GM23248 (cell line): ENCODE results near the gene ABHD1. TPM values are rescaled to one million over a fixed set of nuclear protein-coding genes. Genes with fewer than 3 reads are reported as not detected.

Source experiments
- DNase-seq: peaks from one replicate; pipeline ENCODE4 v3.0.0-alpha.2; 2015
- H2AFZ ChIP-seq: fragments of 200-600 bp; sonication (generic); 2 replicates; pipeline ENCODE4 v1.6.1; 2016; ENCODE audit warnings: antibody characterized with exemption
- H3F3A ChIP-seq: fragments of 200-600 bp; sonication (generic); 2 replicates; pipeline ENCODE4 v1.6.1; 2016; ENCODE audit warnings: mild to moderate bottlenecking, antibody characterized with exemption, mixed run types; ENCODE audit not compliant: insufficient read depth
- H3K27ac ChIP-seq: fragments of 200-600 bp; sonication (generic); 2 replicates; pipeline ENCODE4 v1.5.1; 2016; ENCODE audit warnings: mild to moderate bottlenecking
- H3K27me3 ChIP-seq: fragments of 200-600 bp; sonication (generic); replicated peaks from 2 replicates; pipeline ENCODE4 v1.6.1; 2016; ENCODE audit warnings: mild to moderate bottlenecking; ENCODE audit not compliant: insufficient read depth
- H3K36me3 ChIP-seq: fragments of 200-600 bp; sonication (generic); 2 replicates; pipeline ENCODE4 v1.6.1; 2016; ENCODE audit warnings: low read depth, mild to moderate bottlenecking
- H3K4me1 ChIP-seq: fragments of 200-600 bp; sonication (generic); 2 replicates; pipeline ENCODE4 v1.6.1; 2016; ENCODE audit warnings: mild to moderate bottlenecking; ENCODE audit not compliant: insufficient read depth
- H3K4me2 ChIP-seq: fragments of 200-600 bp; sonication (generic); one replicate; pipeline ENCODE4 v1.6.1; 2016; ENCODE audit warnings: mild to moderate bottlenecking; ENCODE audit not compliant: unreplicated experiment
- H3K4me3 ChIP-seq: fragments of 200-600 bp; sonication (generic); 2 replicates; pipeline ENCODE4 v1.5.1; 2016; ENCODE audit warnings: mild to moderate bottlenecking
- H3K79me2 ChIP-seq: fragments of 200-600 bp; sonication (generic); 2 replicates; pipeline ENCODE4 v1.6.1; 2016; ENCODE audit warnings: mild to moderate bottlenecking; ENCODE audit not compliant: insufficient read depth
- H3K9ac ChIP-seq: fragments of 200-600 bp; sonication (generic); 2 replicates; pipeline ENCODE4 v1.6.1; 2016; ENCODE audit warnings: mild to moderate bottlenecking
- H3K9me2 ChIP-seq: fragments of 200-600 bp; sonication (generic); 2 replicates; pipeline ENCODE4 v1.6.1; 2016; ENCODE audit warnings: mixed run types, mild to moderate bottlenecking, moderate library complexity; ENCODE audit not compliant: insufficient read depth
- H3K9me3 ChIP-seq: fragments of 200-600 bp; sonication (generic); one replicate; pipeline ENCODE4 v1.6.1; 2017; ENCODE audit warnings: low read depth
- H4K20me1 ChIP-seq: fragments of 200-600 bp; sonication (generic); 2 replicates; pipeline ENCODE4 v1.6.0; 2016; ENCODE audit not compliant: insufficient read depth
- EZH2 ChIP-seq: fragments of 200-600 bp; sonication (generic); IDR thresholded peaks from 2 replicates; pipeline ENCODE4 v1.6.1; 2018; ENCODE audit warnings: antibody characterized with exemption, mild to moderate bottlenecking; ENCODE audit not compliant: insufficient read depth, poor library complexity, severe bottlenecking
- EZH2phosphoT487 ChIP-seq: fragments of 200-600 bp; sonication (generic); IDR thresholded peaks from 2 replicates; pipeline ENCODE4 v1.6.1; 2018; ENCODE audit warnings: antibody characterized with exemption, moderate library complexity, mild to moderate bottlenecking, low read depth; ENCODE audit not compliant: insufficient read depth
- WGBS, 2 experiments: methylation state at CpG; one replicate each; pipeline ENCODE4 v1.1.6; 2015 to 2017; ENCODE audit warnings: low lambda C conversion rate in 2 of 2, low coverage in 1 of 2; ENCODE audit errors: missing lambda C conversion rate in 2 of 2; 5-methylcytosine and 5-hydroxymethylcytosine counted together
- in situ Hi-C: fragments of 300-500 bp; cut with MboI; formaldehyde crosslinking; loops from 2 replicates; pipeline ENCODE4 v1.15.0; 2020
- polyA plus RNA-seq: library from polyadenylated mRNA; unstranded; fragments of >200 nt; fragmentation: Nextera tagmentation; extraction: Ambion mirVana; gene quantifications from 2 replicates; pipeline ENCODE4 v1.2.1, GENCODE V29; 2016
- total RNA-seq: library from RNA; depleted of rRNA; stranded (reverse); fragments of >200 nt; shearing (Covaris generic); gene quantifications from 2 replicates; pipeline ENCODE4 v1.2.3, GENCODE V29; 2014

Gene ABHD1
- total and polyA plus RNA-seq, 2 experiments from 2014 or later, result not detected

DNA sequence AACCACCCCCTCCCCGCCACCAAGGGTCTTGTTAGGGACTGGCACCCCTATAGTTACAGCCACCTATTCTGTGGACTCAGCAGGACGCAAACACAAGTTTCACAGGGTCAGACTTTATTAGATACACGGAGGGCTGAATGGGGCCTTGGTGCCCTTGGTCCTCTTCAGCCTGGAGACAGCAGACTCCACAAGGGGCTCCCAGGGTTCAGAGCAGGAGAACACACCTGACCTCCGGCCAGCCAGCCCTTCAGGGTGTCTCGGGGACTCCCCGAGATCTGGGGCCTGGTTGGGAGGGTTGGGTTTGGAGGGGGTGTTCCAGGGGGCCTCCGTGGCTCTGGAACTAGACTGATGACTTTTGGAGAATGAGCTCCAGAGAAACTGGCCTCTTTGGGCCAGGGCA lies 13.1 kb downstream of the ABHD1 start:
- no peaks in the 10 kb centered on the region for H3K27me3 ChIP-seq
- WGBS, 2 experiments, result 84 to 89% methylated on average over 7 of the region's 7 CpGs
- no peaks in the 10 kb centered on the region for H3K36me3 ChIP-seq
- H3K4me1 ChIP-seq, result peaks cover 11% of the 10 kb centered on the region; the same call in 1 of the 2 replicates
- no peak overlapping the region for H3K9ac ChIP-seq
- TF ChIP-seq EZH2phosphoT487 (no peak), EZH2 (no peak)
- no peaks in the 10 kb centered on the region for H3K9me3 ChIP-seq
- H2AFZ ChIP-seq, result no peak overlapping the region
- no peak for DNase-seq
- no peak overlapping the region for H3K27ac ChIP-seq
- no peaks in the 10 kb centered on the region for H4K20me1 ChIP-seq
- H3K4me3 ChIP-seq, result no peak overlapping the region
- H3K4me2 ChIP-seq, result no peak overlapping the region
- in situ Hi-C loops, result no loop called here
- H3F3A ChIP-seq, result no peaks in the 10 kb centered on the region
- peaks cover 20% of the 10 kb centered on the region for H3K79me2 ChIP-seq
- H3K9me2 ChIP-seq, result no peaks in the 10 kb centered on the region

DNA sequence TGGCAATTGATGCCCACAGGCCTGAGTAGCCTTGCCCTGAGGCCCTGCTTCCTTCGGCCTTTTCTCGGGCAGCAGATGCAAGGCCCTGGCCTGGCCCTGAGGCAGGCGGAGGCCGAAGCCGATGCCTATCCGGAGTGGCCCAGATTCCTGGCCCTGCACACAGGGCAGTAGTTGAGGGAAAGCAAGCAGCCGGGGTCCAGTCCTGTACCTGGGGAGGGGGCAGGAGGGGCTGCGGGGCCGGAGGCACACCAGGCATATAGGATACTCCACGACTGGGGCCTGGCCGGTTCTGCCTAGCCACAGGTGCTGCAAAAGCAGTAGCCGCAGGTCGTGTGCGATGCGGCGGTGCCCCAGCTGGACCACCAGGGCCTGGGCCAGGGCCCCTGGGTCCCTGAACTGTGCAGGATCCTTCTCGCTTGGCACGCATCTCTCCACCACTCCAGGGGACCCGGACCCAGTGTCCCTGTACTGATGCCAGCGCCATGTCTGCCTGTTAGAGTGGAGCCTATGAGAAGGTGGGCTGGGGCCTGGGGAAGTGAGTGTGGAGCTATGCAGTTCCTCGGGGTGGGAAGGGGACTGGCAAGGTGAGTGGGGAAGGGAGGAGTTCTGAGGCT lies 13.8 kb downstream of the ABHD1 start:
- no peaks in the 10 kb centered on the region for H3F3A ChIP-seq
- H4K20me1 ChIP-seq, result no peaks in the 10 kb centered on the region
- H2AFZ ChIP-seq, result no peak overlapping the region
- H3K27me3 ChIP-seq, result no peaks in the 10 kb centered on the region; the same call in 1 of the 2 replicates
- H3K9me2 ChIP-seq, result no peaks in the 10 kb centered on the region
- no peak for TF ChIP-seq EZH2
- no peak for TF ChIP-seq EZH2phosphoT487
- H3K79me2 ChIP-seq, result peaks cover 20% of the 10 kb centered on the region
- in situ Hi-C loops, result no loop called here
- H3K27ac ChIP-seq, result no peak overlapping the region
- H3K4me2 ChIP-seq, result no peak overlapping the region
- no peak overlapping the region for H3K4me3 ChIP-seq
- H3K9ac ChIP-seq, result no peak overlapping the region
- no peak for DNase-seq
- no peaks in the 10 kb centered on the region for H3K36me3 ChIP-seq
- H3K4me1 ChIP-seq, result peaks cover 11% of the 10 kb centered on the region; the same call in 1 of the 2 replicates
- no peaks in the 10 kb centered on the region for H3K9me3 ChIP-seq
- WGBS, 2 experiments, result 85 to 92% methylated on average over 17 to 21 of the region's 21 CpGs

DNA sequence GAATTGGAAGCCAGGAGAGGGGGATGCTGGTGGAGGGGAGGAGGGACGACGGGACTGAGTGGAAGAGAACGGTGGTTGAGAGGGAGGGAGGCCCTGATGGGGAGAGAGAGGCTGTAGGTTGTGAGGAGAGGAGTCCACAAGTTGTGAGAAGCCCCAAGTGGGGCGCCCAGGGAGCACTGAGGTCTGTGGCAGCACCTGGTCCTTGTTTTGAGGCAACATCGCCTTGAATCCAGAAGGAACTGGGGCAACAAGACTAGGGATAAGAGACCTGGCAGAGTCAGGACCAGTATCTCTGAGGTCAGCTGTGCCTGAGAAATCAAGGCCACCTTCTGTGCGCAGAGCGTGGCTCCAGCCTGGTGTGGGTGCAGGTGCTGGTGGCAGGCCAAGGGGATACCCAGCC lies 14.5 kb downstream of the ABHD1 start:
- Histone ChIP-seq H3K27ac (no peak overlapping the region), H3K27me3 (peaks cover 7% of the 10 kb centered on the region), H3K9me3 (no peaks in the 10 kb centered on the region), H2AFZ (no peak overlapping the region), H3K79me2 (peaks cover 13% of the 10 kb centered on the region), H3K4me1 (peaks cover 6% of the 10 kb centered on the region; the same call in 1 of the 2 replicates), H3K4me2 (no peak overlapping the region), H3K4me3 (no peak overlapping the region), H3K36me3 (no peaks in the 10 kb centered on the region), H4K20me1 (no peaks in the 10 kb centered on the region), H3K9me2 (no peaks in the 10 kb centered on the region), H3K9ac (no peak overlapping the region), H3F3A (no peaks in the 10 kb centered on the region)
- TF ChIP-seq EZH2, result no peak
- no peak for TF ChIP-seq EZH2phosphoT487
- 67 to 86% methylated on average over 6 to 7 of the region's 7 CpGs for whole genome bisulfite sequencing, 2 experiments
- in situ Hi-C loops, result no loop called here
- DNase-seq, result no peak

DNA sequence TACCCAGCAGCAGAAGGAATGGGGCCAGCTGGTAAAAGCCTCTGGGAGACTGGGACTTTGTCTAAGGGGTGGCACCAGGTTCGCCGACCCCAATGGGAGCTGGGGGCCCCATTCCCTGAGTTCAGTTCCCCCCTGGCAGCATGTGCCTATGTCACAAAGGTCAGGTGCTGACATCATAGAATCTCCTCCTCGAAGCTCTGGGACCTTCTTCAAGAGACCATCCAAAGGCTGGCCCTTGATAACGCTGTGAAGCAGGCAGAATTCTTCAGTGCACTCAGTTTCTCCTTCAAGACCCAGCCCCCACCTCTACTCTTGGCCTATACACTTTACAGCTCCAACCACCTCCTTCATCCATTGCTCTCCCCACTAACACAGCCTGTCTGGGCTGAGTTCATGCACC lies 15.7 kb downstream of the ABHD1 start, which contains the start of gene PRR30:
Gene PRR30 (minus strand): TSS at position 101 of the 400 bp plus-strand sequence. CDS start 1,081 bp downstream, outside the sequence.
- no peaks in the 10 kb centered on the region for H3F3A ChIP-seq
- no peaks in the 10 kb centered on the region for H3K9me3 ChIP-seq
- in situ Hi-C loops, result no loop called here
- no peak within 1 kb of the TSS for H3K27ac ChIP-seq
- TF ChIP-seq EZH2 (no peak), EZH2phosphoT487 (no peak)
- H4K20me1 ChIP-seq, result no peaks in the 10 kb centered on the region
- H3K36me3 ChIP-seq, result no peaks in the 10 kb centered on the region
- no peak for DNase-seq
- no peaks in the 10 kb centered on the region for H3K4me1 ChIP-seq
- no peak within 1 kb of the TSS for H3K9ac ChIP-seq
- H3K4me2 ChIP-seq, result no peak within 1 kb of the TSS
- no peaks in the 10 kb centered on the region for H3K9me2 ChIP-seq
- WGBS, 2 experiments, result 73 to 86% methylated on average over 4 of the region's 4 CpGs
- H3K4me3 ChIP-seq, result no peak within 1 kb of the TSS
- H2AFZ ChIP-seq, result no peak within 1 kb of the TSS
- peaks cover under 1% of the 10 kb centered on the region for H3K79me2 ChIP-seq
- H3K27me3 ChIP-seq, result peaks cover 17% of the 10 kb centered on the region

DNA sequence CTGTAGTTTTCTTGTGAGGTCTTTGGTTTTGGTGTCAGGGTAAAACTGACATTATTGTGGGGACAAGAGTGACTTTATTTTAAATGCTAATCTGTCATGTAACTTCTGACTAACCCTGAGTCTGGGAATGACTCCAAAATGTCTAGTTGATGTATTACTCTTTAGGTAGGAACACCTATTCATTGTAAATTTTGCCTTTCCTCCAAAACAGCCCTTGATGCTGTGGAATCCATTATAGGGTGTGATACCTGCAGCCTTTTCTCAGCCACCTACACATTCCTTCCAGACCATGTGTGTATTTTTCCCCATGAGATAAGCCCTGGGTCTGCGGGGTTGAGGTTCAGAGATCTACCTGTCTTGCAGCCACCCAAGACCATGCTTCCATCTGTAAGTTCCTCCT lies 19.7 kb downstream of the ABHD1 start:
- Histone ChIP-seq H3K36me3 (no peaks in the 10 kb centered on the region), H3K4me2 (no peak overlapping the region), H3K9ac (no peak overlapping the region), H2AFZ (no peak overlapping the region), H4K20me1 (no peaks in the 10 kb centered on the region), H3F3A (no peaks in the 10 kb centered on the region), H3K4me3 (no peak overlapping the region), H3K9me3 (no peaks in the 10 kb centered on the region), H3K27me3 (peaks cover 17% of the 10 kb centered on the region), H3K27ac (no peak overlapping the region), H3K4me1 (no peaks in the 10 kb centered on the region), H3K79me2 (no peaks in the 10 kb centered on the region), H3K9me2 (no peaks in the 10 kb centered on the region)
- 63 to 100% methylated on average over 1 of the region's 1 CpG for WGBS, 2 experiments
- in situ Hi-C loops, result no loop called here
- TF ChIP-seq EZH2, result no peak
- TF ChIP-seq EZH2phosphoT487, result no peak
- DNase-seq, result no peak
